Activated naive CD4-positive, alpha-beta T cell treated with anti-CD3 and anti-CD28 coated beads for 36 hours (primary cell): ENCODE measurements around the gene PRSS53. TPM values are rescaled to one million over a fixed set of nuclear protein-coding genes. Genes with fewer than 3 reads are reported as not detected.

ENCODE experiments used
- CTCF ChIA-PET: fragments of 350-600 bp; sonication (Branson Sonifier 250); formaldehyde crosslinking; loops from one replicate; lab custom pipeline; 2021; ENCODE audit warnings: antibody characterized with exemption; lab: Charles Lee
- DNase-seq: peaks from one replicate; pipeline ENCODE4 v3.0.0-alpha.2; 2020
- H3K27ac Mint-ChIP-seq: one replicate; pipeline ENCODE4 v1.8.0; 2021; ENCODE audit warnings: mild to moderate bottlenecking, mixed read lengths
- H3K27me3 Mint-ChIP-seq: one replicate; pipeline ENCODE4 v1.8.0; 2021; ENCODE audit warnings: low read depth, mixed read lengths
- H3K36me3 Mint-ChIP-seq: one replicate; pipeline ENCODE4 v1.8.0; 2021; ENCODE audit warnings: low read depth, mixed read lengths
- H3K4me1 Mint-ChIP-seq: one replicate; pipeline ENCODE4 v1.8.0; 2021; ENCODE audit warnings: low read depth, mixed read lengths
- H3K4me3 Mint-ChIP-seq: one replicate; pipeline ENCODE4 v1.8.0; 2021; ENCODE audit warnings: mild to moderate bottlenecking, moderate library complexity, mixed read lengths
- H3K9me3 Mint-ChIP-seq: one replicate; pipeline ENCODE4 v1.8.0; 2021; ENCODE audit warnings: mixed read lengths
- intact Hi-C: fragments of 100-400 bp; cut with micrococcal nuclease; formaldehyde crosslinking; loops from one replicate; pipeline ENCODE4 v1.15.1; 2023
- total RNA-seq, 2 experiments: library from RNA; stranded (reverse); gene quantifications; one replicate each; pipeline ENCODE4 v1.2.3, GENCODE V29; 2021

Gene PRSS53
- total RNA-seq, 2 experiments from 2014 or later, result 4.1 to 5.2 TPM

DNA sequence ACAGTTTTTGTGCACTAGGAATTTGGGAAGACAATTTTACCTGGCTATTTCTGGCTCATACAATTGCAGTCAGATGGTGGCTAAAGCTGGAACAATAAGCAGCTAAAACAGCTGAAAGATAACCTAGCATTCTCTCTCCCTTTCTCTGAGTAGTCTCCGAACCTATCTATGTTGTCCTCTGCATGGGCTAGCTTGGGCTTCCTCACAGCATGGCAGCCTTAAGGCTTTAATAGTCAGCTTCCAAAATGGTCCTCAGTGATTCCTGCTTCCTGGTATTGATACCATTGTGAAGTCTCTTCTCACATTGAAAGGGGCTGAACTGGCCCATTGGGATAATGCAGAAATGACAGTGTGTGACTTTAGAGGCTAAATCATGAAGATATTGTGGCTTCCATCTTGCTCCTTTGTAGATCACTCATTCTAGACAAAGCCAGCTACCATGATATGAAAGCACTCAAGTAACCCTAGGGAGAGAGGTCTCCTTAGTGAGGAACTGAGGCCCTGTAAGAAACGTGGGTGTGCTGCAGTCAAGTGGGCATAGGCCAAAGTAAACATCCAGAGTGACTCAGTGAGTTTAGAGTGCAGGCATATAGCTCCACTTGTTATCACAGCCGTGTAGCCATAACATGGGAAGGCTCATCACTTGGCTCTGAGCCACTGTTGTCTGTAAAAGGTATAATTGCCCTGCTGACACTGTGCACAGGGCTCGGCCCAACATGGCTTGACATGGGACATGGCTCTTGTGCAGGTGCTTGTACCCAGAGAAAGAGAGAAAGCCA is 11.3 kb upstream of the PRSS53 start:
- CTCF ChIA-PET, result interaction anchor here (1.0 to 2.1 kb wide), 3 partner anchors 42 to 117 kb away, joined by 3 to 9 read pairs (median 5); partner anchors contain the start of gene HSD3B7

DNA sequence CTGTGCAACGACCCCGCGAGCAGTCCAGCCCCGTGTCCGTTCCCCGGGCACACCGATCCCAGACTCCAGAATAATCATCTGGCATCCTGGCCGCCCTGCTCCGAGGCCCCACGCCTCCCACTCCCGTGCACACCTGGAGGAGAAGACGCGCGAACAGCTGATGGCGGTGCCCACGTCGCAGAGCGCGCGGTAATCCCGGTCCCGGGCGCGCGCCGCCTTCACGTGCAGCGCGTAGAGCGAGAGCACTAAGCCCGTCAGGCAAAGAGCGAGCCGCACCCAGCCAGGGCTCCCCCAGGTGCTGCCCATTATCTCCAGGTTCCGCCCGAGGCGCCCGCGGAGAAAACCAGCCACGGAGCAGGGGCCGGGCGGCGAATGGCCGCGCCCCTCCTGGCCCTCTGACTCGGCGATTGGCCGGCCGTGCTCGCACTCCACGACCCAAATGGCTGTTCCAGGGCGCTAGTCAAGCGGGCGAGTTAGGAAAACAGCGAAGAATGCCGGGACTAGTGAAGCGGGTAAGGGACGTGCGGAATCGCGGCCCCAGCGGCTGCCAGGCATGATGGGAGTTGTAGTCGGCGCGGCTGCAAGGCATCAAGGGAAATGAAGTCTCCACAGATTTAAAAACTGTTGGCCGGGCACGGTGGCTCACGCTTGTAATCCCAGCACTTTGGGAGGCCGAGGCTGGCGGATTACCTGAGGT is 5.8 kb upstream of the PRSS53 start, which contains the start of gene VKORC1:
VKORC1 (minus strand) TSS at position 374 of the 697 bp plus-strand sequence; CDS start at position 306, 68 bp downstream.
- intact Hi-C loops, result loop anchor here (1.0 to 10.0 kb wide), 9 partner anchors 14 to 220 kb away; partner anchors contain the start of genes BCKDK, FUS, HSD3B7 and KAT8
- Mint-ChIP-seq H3K4me3 (peak within 1 kb of the TSS; percentile 89), H3K27me3 (no peaks in the 10 kb centered on the region), H3K27ac (peak within 1 kb of the TSS; percentile 83), H3K9me3 (no peaks in the 10 kb centered on the region), H3K4me1 (peaks cover 31% of the 10 kb centered on the region), H3K36me3 (peaks cover 5% of the 10 kb centered on the region)
- CTCF ChIA-PET, result interaction anchor here (1.0 to 2.0 kb wide), 3 partner anchors 48 to 141 kb away, joined by 3 to 7 read pairs (median 4); no protein-coding TSS in a partner anchor
- DNase-seq, result peak; percentile 95

More for the DNA sequence above, 11.3 kb upstream of the PRSS53 start:
- Mint-ChIP-seq H3K4me1 (peaks cover 7% of the 10 kb centered on the region), H3K36me3 (no peaks in the 10 kb centered on the region), H3K4me3 (no peak overlapping the region), H3K27ac (no peak overlapping the region), H3K27me3 (no peaks in the 10 kb centered on the region), H3K9me3 (no peaks in the 10 kb centered on the region)
- no peak for DNase-seq
- intact Hi-C loops, result loop anchor here (10.0 kb wide), 1 partner anchor 225 kb away; no protein-coding TSS in a partner anchor

DNA sequence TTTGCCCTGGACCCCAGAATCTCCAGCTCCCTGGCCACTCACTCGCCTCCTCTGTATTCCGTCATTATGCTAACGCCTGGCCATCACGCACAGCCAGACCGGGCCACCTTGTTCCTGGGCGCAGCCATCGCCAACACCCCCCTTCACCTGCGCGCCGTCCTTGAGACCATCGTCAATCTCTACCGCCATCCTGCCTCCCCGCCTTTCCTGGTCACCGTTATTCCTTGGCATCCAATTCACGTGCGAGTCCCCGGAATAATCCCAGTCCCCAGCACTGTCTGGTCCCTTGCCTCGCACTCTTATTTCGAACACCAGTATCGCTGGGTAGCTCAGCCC is 5.3 kb upstream of the PRSS53 start:
- CTCF ChIA-PET, result interaction anchor here (1.0 to 2.0 kb wide), 2 partner anchors 48 to 108 kb away, joined by 3 to 7 read pairs; no protein-coding TSS in a partner anchor
- Mint-ChIP-seq H3K9me3 (no peaks in the 10 kb centered on the region), H3K4me3 (peak overlapping the region; percentile 89), H3K36me3 (peaks cover 7% of the 10 kb centered on the region), H3K4me1 (peaks cover 31% of the 10 kb centered on the region), H3K27me3 (no peaks in the 10 kb centered on the region), H3K27ac (peak overlapping the region; percentile 83)
- intact Hi-C loops, result loop anchor here (1.0 to 10.0 kb wide), 8 partner anchors 15 to 219 kb away; partner anchors contain the start of genes BCKDK, FUS, KAT8 and SETD1A
- peak; percentile 12 for DNase-seq

DNA sequence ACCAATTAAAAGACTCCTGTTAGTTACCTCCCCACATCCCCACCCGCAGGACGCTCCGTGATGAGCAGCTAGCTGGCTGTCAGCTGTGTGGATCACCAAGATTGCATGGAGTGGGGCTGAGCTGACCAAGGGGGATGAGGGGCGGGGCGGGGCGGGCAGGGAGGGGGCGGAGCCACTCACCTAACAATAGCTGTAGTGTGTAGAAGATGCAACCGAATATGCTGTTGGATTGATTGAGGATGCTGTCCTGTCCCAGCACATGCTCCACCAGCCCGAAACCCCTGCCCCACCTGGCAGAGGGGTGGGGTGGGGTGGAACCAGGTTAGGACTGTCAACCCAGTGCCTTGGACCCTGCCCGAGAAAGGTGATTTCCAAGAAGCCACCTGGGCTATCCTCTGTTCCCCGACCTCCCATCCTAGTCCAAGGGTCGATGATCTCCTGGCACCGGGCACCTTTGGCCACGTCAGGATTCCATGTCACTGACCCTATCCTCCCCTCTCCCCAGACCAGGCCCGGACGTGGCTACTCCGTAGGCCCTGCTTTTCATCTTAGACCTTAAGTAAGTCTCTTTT is 4.5 kb upstream of the PRSS53 start:
- peak; percentile 21 for DNase-seq
- Mint-ChIP-seq H3K36me3 (peaks cover 7% of the 10 kb centered on the region), H3K9me3 (no peaks in the 10 kb centered on the region), H3K4me1 (peaks cover 31% of the 10 kb centered on the region), H3K4me3 (peak overlapping the region; percentile 89), H3K27me3 (no peaks in the 10 kb centered on the region), H3K27ac (no peak overlapping the region)
- intact Hi-C loops, result loop anchor here (10.0 kb wide), 1 partner anchor 218 kb away; no protein-coding TSS in a partner anchor
- CTCF ChIA-PET, result interaction anchor here (1.0 to 1.7 kb wide), 4 partner anchors 15 to 139 kb away, joined by 3 to 6 read pairs (median 3); partner anchors contain the start of gene ZNF668

DNA sequence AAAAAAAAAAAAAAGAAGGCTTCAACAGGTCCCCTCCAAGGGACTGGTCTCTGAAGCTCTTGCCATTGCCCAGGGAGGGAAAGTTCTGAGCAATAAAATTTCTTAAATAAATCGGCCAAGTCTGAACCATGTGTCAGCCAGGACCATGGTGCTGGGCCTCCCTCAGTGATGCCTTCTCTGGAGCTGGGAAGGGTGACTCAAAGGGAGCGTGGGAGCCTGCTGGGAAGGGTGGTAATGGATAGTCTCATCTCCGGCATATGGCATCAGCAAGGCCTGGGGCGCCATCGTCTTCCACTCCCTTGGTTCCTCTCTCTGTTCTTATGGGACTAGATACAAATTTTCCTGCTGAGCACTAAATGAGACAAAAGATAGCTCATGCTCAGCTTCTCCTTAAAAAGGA is 3.6 kb upstream of the PRSS53 start:
- Mint-ChIP-seq H3K4me3 (peak overlapping the region; percentile 12), H3K36me3 (peaks cover 7% of the 10 kb centered on the region), H3K27ac (no peak overlapping the region), H3K27me3 (no peaks in the 10 kb centered on the region), H3K9me3 (no peaks in the 10 kb centered on the region), H3K4me1 (peaks cover 31% of the 10 kb centered on the region)
- DNase-seq, result no peak
- CTCF ChIA-PET, result interaction anchor here (0.7 to 1.7 kb wide), 7 partner anchors 14 to 190 kb away, joined by 3 to 6 read pairs (median 3); partner anchors contain the start of genes HSD3B7 and ZNF668
- intact Hi-C loops, result loop anchor here (10.0 kb wide), 1 partner anchor 218 kb away; no protein-coding TSS in a partner anchor

DNA sequence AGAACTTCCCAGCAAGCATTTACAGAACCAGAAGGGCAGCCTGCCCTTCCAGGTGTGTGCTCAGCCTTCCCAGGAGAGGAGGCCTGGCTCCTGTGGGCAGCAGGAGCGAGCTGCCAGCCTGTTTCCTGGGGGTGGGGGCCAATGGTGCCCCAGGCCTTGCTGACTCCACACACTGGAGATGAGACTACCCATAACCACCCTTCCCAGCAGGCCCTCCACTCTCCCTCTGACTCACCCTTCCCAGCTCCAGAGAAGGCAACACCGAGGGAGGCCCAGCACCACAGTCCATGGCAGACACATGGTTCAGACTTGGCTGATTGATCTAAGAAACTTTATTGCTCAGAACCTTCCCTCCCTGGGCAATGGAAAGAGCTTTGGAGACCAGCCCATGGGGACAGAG is 1.8 kb upstream of the PRSS53 start:
- H3K27ac Mint-ChIP-seq, result no peak overlapping the region
- H3K27me3 Mint-ChIP-seq, result no peaks in the 10 kb centered on the region
- peaks cover 28% of the 10 kb centered on the region for H3K4me1 Mint-ChIP-seq
- intact Hi-C loops, result loop anchor here (10.0 kb wide), 1 partner anchor 216 kb away; no protein-coding TSS in a partner anchor
- no peak overlapping the region for H3K4me3 Mint-ChIP-seq
- DNase-seq, result no peak
- CTCF ChIA-PET, result no interaction called here
- H3K9me3 Mint-ChIP-seq, result no peaks in the 10 kb centered on the region
- peaks cover 7% of the 10 kb centered on the region for H3K36me3 Mint-ChIP-seq

DNA sequence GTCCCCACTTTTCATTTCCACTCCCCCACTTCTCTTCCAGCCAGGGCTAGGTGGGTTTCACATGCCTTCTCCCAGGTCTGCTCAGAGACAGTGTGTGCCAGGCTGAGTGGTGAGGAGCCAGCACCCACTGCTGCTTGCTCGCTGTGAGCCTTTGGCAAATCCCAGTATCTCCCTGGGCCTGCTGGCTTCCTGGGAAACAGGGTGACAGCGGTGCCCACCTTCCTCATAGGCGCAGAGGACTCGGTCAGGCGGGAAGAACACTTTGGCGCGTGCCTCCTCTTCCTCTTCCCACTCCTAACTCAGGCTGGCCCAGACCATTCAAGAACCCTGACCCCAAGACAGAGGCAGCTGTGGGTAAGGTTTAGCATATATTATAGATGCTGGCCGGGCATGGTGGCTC is 456 bp upstream of the PRSS53 start:
- Mint-ChIP-seq H3K9me3 (no peaks in the 10 kb centered on the region), H3K4me1 (peaks cover 17% of the 10 kb centered on the region), H3K27ac (no peak overlapping the region), H3K4me3 (no peak overlapping the region), H3K27me3 (no peaks in the 10 kb centered on the region), H3K36me3 (peaks cover 7% of the 10 kb centered on the region)
- CTCF ChIA-PET, result no interaction called here
- no peak for DNase-seq
- intact Hi-C loops, result no loop called here

DNA sequence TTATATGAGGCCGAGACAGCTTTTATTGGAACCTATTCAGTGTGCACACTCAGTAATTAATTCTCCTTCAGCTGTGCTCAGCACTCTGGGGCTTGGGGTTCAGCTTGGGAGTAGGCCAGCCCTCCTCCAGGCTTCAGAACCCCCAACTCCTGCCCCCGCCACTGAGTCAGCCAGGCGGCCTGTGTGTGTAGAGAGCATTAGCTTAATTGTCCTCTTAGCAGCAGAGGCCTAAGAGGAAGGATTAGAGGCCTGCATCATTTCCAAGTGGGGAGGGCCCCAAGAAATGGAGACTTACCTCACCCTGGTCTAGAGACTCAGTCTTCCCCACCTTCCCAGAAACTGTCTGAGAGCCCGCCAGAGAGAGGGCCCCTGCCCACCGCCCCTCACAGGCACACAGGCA is 772 bp downstream of the PRSS53 start:
- peaks cover 10% of the 10 kb centered on the region for H3K4me1 Mint-ChIP-seq
- H3K36me3 Mint-ChIP-seq, result peaks cover 7% of the 10 kb centered on the region
- no peaks in the 10 kb centered on the region for H3K27me3 Mint-ChIP-seq
- H3K9me3 Mint-ChIP-seq, result no peaks in the 10 kb centered on the region
- no peak for DNase-seq
- H3K27ac Mint-ChIP-seq, result no peak overlapping the region
- no peak overlapping the region for H3K4me3 Mint-ChIP-seq
- CTCF ChIA-PET, result no interaction called here
- intact Hi-C loops, result no loop called here

DNA sequence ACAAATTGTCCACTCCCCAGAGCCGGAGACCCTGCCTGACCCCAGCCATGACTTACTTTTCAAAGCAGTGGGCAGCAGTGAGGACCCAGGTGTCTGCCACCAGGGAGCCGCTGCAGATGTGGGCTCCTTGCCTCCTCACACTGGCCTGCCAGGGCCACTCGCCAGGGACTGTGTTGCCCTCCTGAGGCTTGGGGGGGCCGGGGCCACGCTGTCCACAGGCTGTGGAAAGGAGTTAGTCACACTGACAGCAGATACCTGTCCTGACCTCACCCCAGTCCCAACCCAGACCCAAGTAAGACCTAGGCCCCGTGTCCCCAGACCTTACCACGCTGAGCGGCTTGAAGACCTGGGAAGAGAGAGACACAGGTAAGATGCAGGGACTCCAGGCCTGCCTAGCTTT is 1.3 kb downstream of the PRSS53 start:
- no peaks in the 10 kb centered on the region for H3K27me3 Mint-ChIP-seq
- no peak for DNase-seq
- intact Hi-C loops, result no loop called here
- peaks cover 5% of the 10 kb centered on the region for H3K4me1 Mint-ChIP-seq
- H3K27ac Mint-ChIP-seq, result no peak overlapping the region
- H3K9me3 Mint-ChIP-seq, result no peaks in the 10 kb centered on the region
- CTCF ChIA-PET, result no interaction called here
- peaks cover 7% of the 10 kb centered on the region for H3K36me3 Mint-ChIP-seq
- no peak overlapping the region for H3K4me3 Mint-ChIP-seq

DNA sequence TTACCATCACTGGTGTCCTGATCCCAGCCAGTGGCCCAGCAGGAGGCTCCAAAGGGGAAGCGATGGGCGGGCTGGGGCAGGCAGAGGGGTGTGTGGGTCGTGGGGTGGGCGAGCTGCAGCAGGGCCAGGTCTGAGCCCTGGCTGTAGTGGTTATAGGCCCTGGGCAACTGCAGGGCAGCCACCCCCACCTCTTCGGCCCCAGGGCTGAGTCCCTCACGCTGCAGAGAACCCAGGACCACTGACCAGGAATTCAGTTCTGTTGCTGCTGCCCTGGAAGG is 2.2 kb downstream of the PRSS53 start:
- Mint-ChIP-seq H3K9me3 (no peaks in the 10 kb centered on the region), H3K36me3 (peaks cover 9% of the 10 kb centered on the region), H3K4me1 (peaks cover 10% of the 10 kb centered on the region), H3K4me3 (no peak overlapping the region), H3K27me3 (no peaks in the 10 kb centered on the region), H3K27ac (no peak overlapping the region)
- intact Hi-C loops, result no loop called here
- no peak for DNase-seq
- CTCF ChIA-PET, result interaction anchor here (0.5 kb wide), 1 partner anchor 92 kb away, joined by 3 read pairs; no protein-coding TSS in a partner anchor

DNA sequence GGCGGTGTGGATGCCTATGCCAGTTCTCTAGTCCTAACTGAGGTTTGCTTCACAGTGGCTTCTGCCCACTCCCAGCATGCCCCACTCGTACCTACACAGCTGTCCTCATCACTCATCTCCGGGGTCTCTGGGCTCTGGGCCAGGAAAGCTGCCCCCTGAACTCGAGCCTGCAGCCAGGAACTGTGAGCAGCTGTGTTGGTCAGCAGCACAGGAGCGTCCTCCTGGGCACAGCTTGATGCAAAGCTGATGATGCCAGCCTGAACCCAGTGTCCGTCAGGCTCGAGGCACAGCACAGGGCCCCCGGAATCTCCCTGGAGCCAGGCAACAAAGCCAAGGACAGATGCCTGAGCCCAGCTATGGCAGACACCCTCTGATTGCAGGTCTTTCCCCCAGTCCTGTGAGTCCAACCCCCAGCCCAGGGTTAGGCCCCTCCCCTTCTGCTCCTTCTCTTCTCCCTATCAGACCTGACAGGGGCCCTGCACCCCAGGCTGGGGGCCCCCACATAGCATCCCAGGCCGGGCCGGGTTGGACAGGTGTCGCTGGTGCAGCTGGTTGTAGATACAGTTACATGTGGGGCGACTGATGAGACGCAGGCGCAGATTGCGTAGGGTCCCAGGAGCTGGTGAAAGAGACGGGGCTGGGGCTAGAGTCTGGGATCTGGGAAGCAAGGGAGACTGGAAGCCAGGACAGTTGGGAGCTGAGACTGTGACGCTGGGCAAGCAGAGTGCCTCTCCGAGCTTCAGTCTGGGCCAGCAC is 2.7 kb downstream of the PRSS53 start:
- Mint-ChIP-seq H3K36me3 (peaks cover 9% of the 10 kb centered on the region), H3K4me1 (peaks cover 11% of the 10 kb centered on the region), H3K4me3 (no peak overlapping the region), H3K27ac (no peak overlapping the region), H3K9me3 (no peaks in the 10 kb centered on the region), H3K27me3 (no peaks in the 10 kb centered on the region)
- intact Hi-C loops, result no loop called here
- CTCF ChIA-PET, result interaction anchor here (0.5 kb wide), 1 partner anchor 92 kb away, joined by 3 read pairs; no protein-coding TSS in a partner anchor
- DNase-seq, result no peak
